ENCODE measurements around the gene GSE1.

The GSE1 gene

GRCh38 chr16:85709766-85710585, 96.9 kb downstream of the GSE1 start:
- no peaks in the 10 kb centered on the region for H3K9me3 Mint-ChIP-seq
- no peak overlapping the region for H3K27ac Mint-ChIP-seq
- peaks cover 9% of the 10 kb centered on the region for H3K36me3 Mint-ChIP-seq (ENCODE audit: low read depth)
- no peaks in the 10 kb centered on the region for H3K4me1 Mint-ChIP-seq (ENCODE audit: low read depth)
- no peaks in the 10 kb centered on the region for H3K27me3 Mint-ChIP-seq
- H3K4me3 Mint-ChIP-seq, result no peak overlapping the region

- Mint-ChIP-seq H3K27ac (no peak overlapping the region), H3K36me3 (ENCODE audit: low read depth) (peaks cover 9% of the 10 kb centered on the region), H3K9me3 (no peaks in the 10 kb centered on the region), H3K4me3 (no peak overlapping the region), H3K27me3 (peaks cover 4% of the 10 kb centered on the region), H3K4me1 (ENCODE audit: low read depth) (peaks cover 5% of the 10 kb centered on the region)
Measured at GRCh38 chr16:85710732-85711131, 97.6 kb downstream of the GSE1 start.

GRCh38 chr16:85711982-85712587, 99.0 kb downstream of the GSE1 start:
- Mint-ChIP-seq H3K4me3 (no peak overlapping the region), H3K27me3 (peaks cover 8% of the 10 kb centered on the region), H3K4me1 (ENCODE audit: low read depth) (peaks cover 9% of the 10 kb centered on the region), H3K9me3 (no peaks in the 10 kb centered on the region), H3K36me3 (ENCODE audit: low read depth) (peaks cover 9% of the 10 kb centered on the region), H3K27ac (no peak overlapping the region)

- peaks cover 12% of the 10 kb centered on the region for H3K4me1 Mint-ChIP-seq (ENCODE audit: low read depth)
- no peak overlapping the region for H3K27ac Mint-ChIP-seq
- peaks cover 9% of the 10 kb centered on the region for H3K36me3 Mint-ChIP-seq (ENCODE audit: low read depth)
- H3K9me3 Mint-ChIP-seq, result no peaks in the 10 kb centered on the region
- no peak overlapping the region for H3K4me3 Mint-ChIP-seq
- H3K27me3 Mint-ChIP-seq, result peaks cover 8% of the 10 kb centered on the region
Measured at GRCh38 chr16:85712801-85713200, 99.7 kb downstream of the GSE1 start.

GRCh38 chr16:85715169-85716021, 102.3 kb downstream of the GSE1 start:
- H3K9me3 Mint-ChIP-seq, result no peaks in the 10 kb centered on the region
- H3K27me3 Mint-ChIP-seq, result peaks cover 8% of the 10 kb centered on the region
- no peak overlapping the region for H3K27ac Mint-ChIP-seq
- H3K4me3 Mint-ChIP-seq, result no peak overlapping the region
- H3K36me3 Mint-ChIP-seq (ENCODE audit: low read depth), result peaks cover 9% of the 10 kb centered on the region
- peaks cover 14% of the 10 kb centered on the region for H3K4me1 Mint-ChIP-seq (ENCODE audit: low read depth)

- Mint-ChIP-seq H3K27ac (no peak overlapping the region), H3K27me3 (peaks cover 8% of the 10 kb centered on the region), H3K36me3 (ENCODE audit: low read depth) (peaks cover 9% of the 10 kb centered on the region), H3K9me3 (no peaks in the 10 kb centered on the region), H3K4me1 (ENCODE audit: low read depth) (peaks cover 14% of the 10 kb centered on the region), H3K4me3 (no peak overlapping the region)
Measured at GRCh38 chr16:85716022-85716679, 103.0 kb downstream of the GSE1 start.

- Mint-ChIP-seq H3K4me1 (ENCODE audit: low read depth) (peaks cover 14% of the 10 kb centered on the region), H3K9me3 (no peaks in the 10 kb centered on the region), H3K27me3 (peaks cover 8% of the 10 kb centered on the region), H3K27ac (no peak overlapping the region), H3K4me3 (no peak overlapping the region), H3K36me3 (ENCODE audit: low read depth) (peaks cover 9% of the 10 kb centered on the region)
Measured at GRCh38 chr16:85716680-85717038, 103.5 kb downstream of the GSE1 start.

GRCh38 chr16:85717393-85718152, 104.5 kb downstream of the GSE1 start:
- Mint-ChIP-seq H3K36me3 (ENCODE audit: low read depth) (peaks cover 3% of the 10 kb centered on the region), H3K4me3 (no peak overlapping the region), H3K27me3 (peaks cover 8% of the 10 kb centered on the region), H3K27ac (no peak overlapping the region), H3K9me3 (no peaks in the 10 kb centered on the region), H3K4me1 (ENCODE audit: low read depth) (peaks cover 14% of the 10 kb centered on the region)

- no peaks in the 10 kb centered on the region for H3K9me3 Mint-ChIP-seq
- H3K36me3 Mint-ChIP-seq (ENCODE audit: low read depth), result no peaks in the 10 kb centered on the region
- H3K4me3 Mint-ChIP-seq, result no peak overlapping the region
- peaks cover 8% of the 10 kb centered on the region for H3K27me3 Mint-ChIP-seq
- H3K4me1 Mint-ChIP-seq (ENCODE audit: low read depth), result peaks cover 14% of the 10 kb centered on the region
- H3K27ac Mint-ChIP-seq, result no peak overlapping the region
Measured at GRCh38 chr16:85718153-85718477, 105.0 kb downstream of the GSE1 start.

GRCh38 chr16:85718682-85719081, 105.6 kb downstream of the GSE1 start:
- Mint-ChIP-seq H3K36me3 (ENCODE audit: low read depth) (no peaks in the 10 kb centered on the region), H3K4me3 (no peak overlapping the region), H3K27ac (no peak overlapping the region), H3K27me3 (peaks cover 8% of the 10 kb centered on the region), H3K4me1 (ENCODE audit: low read depth) (peaks cover 14% of the 10 kb centered on the region), H3K9me3 (no peaks in the 10 kb centered on the region)

- Mint-ChIP-seq H3K4me3 (no peak overlapping the region), H3K4me1 (ENCODE audit: low read depth) (peaks cover 14% of the 10 kb centered on the region), H3K27ac (no peak overlapping the region), H3K9me3 (no peaks in the 10 kb centered on the region), H3K27me3 (peaks cover 8% of the 10 kb centered on the region), H3K36me3 (ENCODE audit: low read depth) (peaks cover 4% of the 10 kb centered on the region)
Measured at GRCh38 chr16:85719605-85720301, 106.6 kb downstream of the GSE1 start.

GRCh38 chr16:85720302-85720637, 107.1 kb downstream of the GSE1 start:
- Mint-ChIP-seq H3K36me3 (ENCODE audit: low read depth) (peaks cover 4% of the 10 kb centered on the region), H3K9me3 (no peaks in the 10 kb centered on the region), H3K27ac (no peak overlapping the region)

GRCh38 chr16:85722128-85722893, 109.2 kb downstream of the GSE1 start:
- Mint-ChIP-seq H3K27me3 (no peaks in the 10 kb centered on the region), H3K9me3 (no peaks in the 10 kb centered on the region), H3K4me3 (no peak overlapping the region), H3K36me3 (ENCODE audit: low read depth) (peaks cover 4% of the 10 kb centered on the region), H3K27ac (no peak overlapping the region), H3K4me1 (ENCODE audit: low read depth) (peaks cover 5% of the 10 kb centered on the region)

More at GRCh38 chr16:85720302-85720637, 107.1 kb downstream of the GSE1 start:
- Mint-ChIP-seq H3K4me3 (no peak overlapping the region), H3K27me3 (peaks cover 8% of the 10 kb centered on the region), H3K4me1 (ENCODE audit: low read depth) (peaks cover 13% of the 10 kb centered on the region)

All from stimulated activated naive CD8-positive, alpha-beta T cell treated with anti-CD3 and anti-CD28 coated beads, Interleukin-15, Interleukin-2, amounts not matched to agents 100 ng/mL and 50 ng/mL, for 24 hours (primary cell).